GM23338 (cell line): ENCODE data around the gene AATF. TPM values are rescaled to one million over a fixed set of nuclear protein-coding genes. Genes with fewer than 3 reads are reported as not detected.

Experiments
- ATAC-seq: fragments of 200-7000 bp; cut with Tn5 transposase; 3 replicates; pipeline ENCODE4 v1.9.1; 2020
- DNase-seq: peaks from one replicate; pipeline ENCODE4 v3.0.0-alpha.2; 2015; ENCODE audit warnings: low spot score
- H2AFZ ChIP-seq: fragments of 200-600 bp; sonication (generic); 2 replicates; pipeline ENCODE4 v1.8.0; 2016; ENCODE audit warnings: antibody characterized with exemption, mild to moderate bottlenecking, moderate library complexity
- H3F3A ChIP-seq: fragments of 200-600 bp; sonication (generic); replicated peaks from 2 replicates; pipeline ENCODE4 v1.8.0; 2017; ENCODE audit warnings: antibody characterized with exemption, mixed run types, low read depth
- H3K27ac ChIP-seq: fragments of 200-600 bp; sonication (generic); 2 replicates; pipeline ENCODE4 v1.6.1; 2016; ENCODE audit warnings: low read depth
- H3K27me3 ChIP-seq: fragments of 200-600 bp; sonication (generic); 2 replicates; pipeline ENCODE4 v1.8.0; 2016; ENCODE audit warnings: mild to moderate bottlenecking, mixed run types, moderate library complexity; ENCODE audit not compliant: insufficient read depth
- H3K36me3 ChIP-seq: fragments of 200-600 bp; sonication (generic); 2 replicates; pipeline ENCODE4 v1.8.0; 2016; ENCODE audit warnings: mild to moderate bottlenecking; ENCODE audit not compliant: insufficient read depth
- H3K4me1 ChIP-seq: fragments of 200-600 bp; sonication (generic); 2 replicates; pipeline ENCODE4 v1.8.0; 2016; ENCODE audit warnings: mild to moderate bottlenecking, moderate library complexity; ENCODE audit not compliant: insufficient read depth
- H3K4me2 ChIP-seq: fragments of 200-600 bp; sonication (generic); 2 replicates; pipeline ENCODE4 v1.7.1; 2017; ENCODE audit warnings: mixed run types
- H3K4me3 ChIP-seq: fragments of 200-600 bp; sonication (generic); 2 replicates; pipeline ENCODE4 v1.6.1; 2016; ENCODE audit warnings: mixed run types
- H3K79me2 ChIP-seq: fragments of 200-600 bp; sonication (generic); replicated peaks from 2 replicates; pipeline ENCODE4 v1.8.0; 2017; ENCODE audit warnings: mild to moderate bottlenecking; ENCODE audit not compliant: insufficient read depth
- H3K9me2 ChIP-seq: fragments of 200-600 bp; sonication (generic); 2 replicates; pipeline ENCODE4 v1.8.0; 2017; ENCODE audit not compliant: insufficient read depth
- H4K20me1 ChIP-seq: fragments of 200-600 bp; sonication (generic); replicated peaks from 2 replicates; pipeline ENCODE4 v1.8.0; 2017; ENCODE audit warnings: mild to moderate bottlenecking; ENCODE audit not compliant: insufficient read depth
- H3K27ac Mint-ChIP-seq: 2 replicates; pipeline ENCODE4 v1.8.0; 2020; ENCODE audit warnings: inconsistent platforms, mild to moderate bottlenecking, moderate library complexity, mixed read lengths
- H3K27me3 Mint-ChIP-seq: 3 replicates; pipeline ENCODE4 v1.8.0; 2022; ENCODE audit warnings: low read depth, mild to moderate bottlenecking, moderate library complexity, mixed read lengths, inconsistent platforms; ENCODE audit not compliant: insufficient read depth, poor library complexity
- H3K36me3 Mint-ChIP-seq: 3 replicates; pipeline ENCODE4 v1.8.0; 2021; ENCODE audit warnings: low read depth, mild to moderate bottlenecking, inconsistent platforms, moderate library complexity, mixed read lengths
- H3K4me1 Mint-ChIP-seq: 3 replicates; pipeline ENCODE4 v1.8.0; 2020; ENCODE audit warnings: mild to moderate bottlenecking, inconsistent platforms, mixed read lengths
- H3K4me3 Mint-ChIP-seq: 3 replicates; pipeline ENCODE4 v1.8.0; 2021; ENCODE audit warnings: moderate library complexity, mild to moderate bottlenecking, inconsistent platforms, mixed read lengths
- H3K9me3 Mint-ChIP-seq: 3 replicates; pipeline ENCODE4 v1.8.0; 2020; ENCODE audit warnings: moderate library complexity, mild to moderate bottlenecking, inconsistent platforms, mixed read lengths
- CREB1 ChIP-seq: fragments of 250-450 bp; sonication (Bioruptor Pico); IDR thresholded peaks from 2 replicates; pipeline ENCODE4 v1.5.0; 2020; ENCODE audit warnings: low read depth, mild to moderate bottlenecking, moderate library complexity
- CTCF ChIP-seq, 2 experiments: fragments of 200-600 bp in 1 of 2; sonication (generic) in 1 of 2; conservative IDR thresholded peaks; 2 replicates each; pipeline versions ENCODE4 v1.5.1 to v1.6.1; 2016 to 2017; ENCODE audit warnings: antibody characterized with exemption in 2 of 2, low read depth in 2 of 2, mild to moderate bottlenecking in 2 of 2, moderate library complexity in 1 of 2
- EZH2phosphoT487 ChIP-seq: fragments of 200-600 bp; sonication (generic); IDR thresholded peaks from one replicate; pipeline ENCODE4 v1.8.1; 2018; ENCODE audit warnings: antibody characterized with exemption; ENCODE audit not compliant: unreplicated experiment
- NANOG ChIP-seq: IDR thresholded peaks from 2 replicates; pipeline ENCODE4 v1.6.1; 2016; ENCODE audit warnings: antibody characterized with exemption, borderline replicate concordance
- POLR2AphosphoS5 ChIP-seq: IDR thresholded peaks from 2 replicates; pipeline ENCODE4 v1.6.1; 2016; ENCODE audit warnings: antibody characterized with exemption, low read depth
- REST ChIP-seq: IDR thresholded peaks from one replicate; pipeline ENCODE4 v1.6.1; 2018; ENCODE audit warnings: antibody characterized with exemption; ENCODE audit not compliant: unreplicated experiment
- STAT1 ChIP-seq: IDR thresholded peaks from one replicate; pipeline ENCODE4 v1.6.1; 2016; ENCODE audit warnings: antibody characterized with exemption; ENCODE audit not compliant: unreplicated experiment
- ZNF114 ChIP-seq: fragments of 250-450 bp; sonication (Bioruptor Pico); IDR thresholded peaks from 2 replicates; pipeline ENCODE4 v1.5.0; 2020; ENCODE audit warnings: mild to moderate bottlenecking, moderate library complexity
- ZNF462 ChIP-seq: fragments of 250-450 bp; sonication (Bioruptor Pico); IDR thresholded peaks from 2 replicates; pipeline ENCODE4 v1.5.0; 2020; ENCODE audit warnings: mild to moderate bottlenecking, moderate library complexity
- polyA plus RNA-seq: library from polyadenylated mRNA; unstranded; fragments of >200 nt; fragmentation: Nextera tagmentation; extraction: Ambion mirVana; gene quantifications from 2 replicates; pipeline ENCODE4 v1.2.1, GENCODE V29; 2016
- total RNA-seq: library from RNA; depleted of rRNA; stranded (reverse); fragments of >200 nt; shearing (Covaris generic); gene quantifications from 2 replicates; pipeline ENCODE4 v1.2.3, GENCODE V29; 2014

AATF gene
- total and polyA plus RNA-seq, 2 experiments from 2014 or later: 40.2 to 71.2 TPM

GRCh38 chr17:36980280-36980761, 31.6 kb downstream of the AATF start (continued):
- TF ChIP-seq REST (no peak), POLR2AphosphoS5 (no peak), NANOG (no peak)

- Histone ChIP-seq H3K4me3 (no peak overlapping the region), H3K36me3 (0 out of 2 replicates have a peak, but pooled peaks cover 5% of the 10 kb centered on the region), H3F3A (no peaks in the 10 kb centered on the region), H3K4me1 (no peaks in the 10 kb centered on the region), H3K9me2 (0 out of 2 replicates have a peak, but pooled peaks cover 3% of the 10 kb centered on the region), H3K27ac (no peak overlapping the region), H3K79me2 (peaks cover 22% of the 10 kb centered on the region), H4K20me1 (peaks cover 8% of the 10 kb centered on the region; the same call in 1 of the 2 replicates), H3K27me3 (no peaks in the 10 kb centered on the region), H3K4me2 (no peak overlapping the region), H2AFZ (no peak overlapping the region)
- H3K27ac Mint-ChIP-seq: no peak overlapping the region
- ATAC-seq: no peak
- DNase-seq: no peak
- H3K4me3 Mint-ChIP-seq: no peak overlapping the region
- H3K27me3 Mint-ChIP-seq: no peaks in the 10 kb centered on the region
- H3K4me1 Mint-ChIP-seq: peaks cover 13% of the 10 kb centered on the region; the same call in 2 of the 3 replicates
- peaks cover 8% of the 10 kb centered on the region for H3K36me3 Mint-ChIP-seq
- H3K9me3 Mint-ChIP-seq: no peaks in the 10 kb centered on the region
- TF ChIP-seq CREB1 (no peak), REST (no peak), ZNF462 (CRISPR knock-in tag) (no peak), STAT1 (no peak), CTCF (conservative IDR thresholded peaks at IDR 0.05; ENCODE audit: low read depth in 2 of 2) (no peak), POLR2AphosphoS5 (no peak), ZNF114 (CRISPR knock-in tag) (no peak), EZH2phosphoT487 (no peak)
These were observed 34.9 kb downstream of the AATF start for GRCh38 chr17:36983618-36984017.
